ENCODE data around the gene ALDH3A2. TPM values are rescaled to one million over a fixed set of nuclear protein-coding genes. Genes with fewer than 3 reads are reported as not detected.

The ALDH3A2 gene
- total RNA-seq, 2 donors from 2014 or later = 26.9 to 60.1 TPM

GRCh38 chr17:19725486-19725885 lies 76.9 kb downstream of the ALDH3A2 start:
- H3K36me3 ChIP-seq (ENCODE audit: control insufficient read depth, insufficient read depth, low read length) = no peaks in the 10 kb centered on the region
- H3K9me3 ChIP-seq (ENCODE audit: control insufficient read depth, low read length) = no peaks in the 10 kb centered on the region
- no peak for DNase-seq
- Mint-ChIP-seq H3K27me3 (ENCODE audit: insufficient read depth) (no peaks in the 10 kb centered on the region), H3K27ac (no peak overlapping the region), H3K4me1 (peaks cover 2% of the 10 kb centered on the region), H3K9me3 (no peaks in the 10 kb centered on the region), H3K4me3 (no peak overlapping the region), H3K36me3 (ENCODE audit: low read depth) (no peaks in the 10 kb centered on the region)
- no peak for TF ChIP-seq CTCF (conservative IDR thresholded peaks at IDR 0.05)
- WGBS, 2 experiments (ENCODE audit: insufficient coverage in 1 of 2, insufficient read length in 1 of 2) = 94 to 95% methylated on average over 5 of the region's 5 CpGs
- H3K27ac ChIP-seq (ENCODE audit: low read depth, low read length) = no peak overlapping the region
- H3K4me3 ChIP-seq (ENCODE audit: low read length) = no peak overlapping the region
- H3K27me3 ChIP-seq (ENCODE audit: control insufficient read depth, insufficient read depth, low read length, poor library complexity, severe bottlenecking) = no peaks in the 10 kb centered on the region
- H3K9ac ChIP-seq (ENCODE audit: extremely low read depth, low read length, poor library complexity, severe bottlenecking) = no peak overlapping the region
- H3K4me1 ChIP-seq (ENCODE audit: control insufficient read depth, insufficient read depth, low read length) = no peaks in the 10 kb centered on the region

- TF ChIP-seq CTCF (conservative IDR thresholded peaks at IDR 0.05) = no peak
- no peak overlapping the region for H3K4me3 Mint-ChIP-seq
- H3K36me3 Mint-ChIP-seq (ENCODE audit: low read depth) = no peaks in the 10 kb centered on the region
- Histone ChIP-seq H3K9me3 (ENCODE audit: control insufficient read depth, low read length) (no peaks in the 10 kb centered on the region), H3K4me3 (ENCODE audit: low read length) (no peak overlapping the region), H3K27ac (ENCODE audit: low read depth, low read length) (no peak overlapping the region), H3K4me1 (ENCODE audit: control insufficient read depth, insufficient read depth, low read length) (no peaks in the 10 kb centered on the region), H3K9ac (ENCODE audit: extremely low read depth, low read length, poor library complexity, severe bottlenecking) (no peak overlapping the region), H3K36me3 (ENCODE audit: control insufficient read depth, insufficient read depth, low read length) (no peaks in the 10 kb centered on the region), H3K27me3 (ENCODE audit: control insufficient read depth, insufficient read depth, low read length, poor library complexity, severe bottlenecking) (no peaks in the 10 kb centered on the region)
- H3K4me1 Mint-ChIP-seq = no peaks in the 10 kb centered on the region
- DNase-seq = no peak
- H3K9me3 Mint-ChIP-seq = no peaks in the 10 kb centered on the region
- H3K27me3 Mint-ChIP-seq (ENCODE audit: insufficient read depth) = no peaks in the 10 kb centered on the region
- no peak overlapping the region for H3K27ac Mint-ChIP-seq
- 91 to 100% methylated on average over 2 to 5 of the region's 7 CpGs for WGBS, 2 experiments (ENCODE audit: insufficient coverage in 1 of 2, insufficient read length in 1 of 2)
Measured at GRCh38 chr17:19726631-19727376, 78.3 kb downstream of the ALDH3A2 start.

Other genes starting within 250 kb of the ALDH3A2 start
- gene RNF112, start 237.5 kb upstream of the ALDH3A2 start, total RNA-seq = 1 to 10 TPM; 1.1 to 1.9 TPM
- 1 to 10 TPM; 2.5 to 3.1 TPM for gene SLC47A1, start 114.9 kb upstream of the ALDH3A2 start, total RNA-seq
- not detected for gene SLC47A2, start 67.8 kb downstream of the ALDH3A2 start, total RNA-seq
- under 1 TPM; 0.42 to 0.44 TPM for gene ALDH3A1, start 99.5 kb downstream of the ALDH3A2 start, total RNA-seq
- gene ULK2, start 219.2 kb downstream of the ALDH3A2 start, total RNA-seq = 10 to 100 TPM; 19.5 to 33.7 TPM